Hepatocyte (in vitro differentiated cells): ENCODE results near the gene NBAS. TPM values are rescaled to one million over a fixed set of nuclear protein-coding genes. Genes with fewer than 3 reads are reported as not detected.

Source experiments
- DNase-seq: peaks from one replicate; pipeline ENCODE4 v3.0.0-alpha.2; 2016; ENCODE audit warnings: low spot score
- H2AFZ ChIP-seq: fragments of 200-600 bp; sonication (generic); 2 replicates; pipeline ENCODE4 v1.6.0; 2016; ENCODE audit warnings: antibody characterized with exemption, mild to moderate bottlenecking
- H3K27ac ChIP-seq: fragments of 200-600 bp; sonication (generic); 2 replicates; pipeline ENCODE4 v1.5.1; 2016; ENCODE audit warnings: mild to moderate bottlenecking
- H3K27me3 ChIP-seq: fragments of 200-600 bp; sonication (generic); 2 replicates; pipeline ENCODE4 v1.6.1; 2016
- H3K36me3 ChIP-seq: fragments of 200-600 bp; sonication (generic); replicated peaks from 2 replicates; pipeline ENCODE4 v1.5.1; 2016; ENCODE audit warnings: low read depth; ENCODE audit not compliant: insufficient read depth
- H3K4me1 ChIP-seq: fragments of 200-600 bp; sonication (generic); 2 replicates; pipeline ENCODE4 v1.5.1; 2016; ENCODE audit warnings: mild to moderate bottlenecking, moderate library complexity; ENCODE audit not compliant: insufficient read depth
- H3K4me2 ChIP-seq: fragments of 200-600 bp; sonication (generic); 2 replicates; pipeline ENCODE4 v1.6.0; 2016
- H3K4me3 ChIP-seq: fragments of 200-600 bp; sonication (generic); 2 replicates; pipeline ENCODE4 v1.5.1; 2016; ENCODE audit warnings: mild to moderate bottlenecking
- H3K79me2 ChIP-seq: fragments of 200-600 bp; sonication (generic); 2 replicates; pipeline ENCODE4 v1.6.0; 2017; ENCODE audit warnings: mild to moderate bottlenecking
- H3K9me2 ChIP-seq: fragments of 200-600 bp; sonication (generic); replicated peaks from 2 replicates; pipeline ENCODE4 v1.6.0; 2017; ENCODE audit warnings: mild to moderate bottlenecking; ENCODE audit not compliant: insufficient read depth
- H3K9me3 ChIP-seq: fragments of 200-600 bp; sonication (generic); 2 replicates; pipeline ENCODE4 v1.5.1; 2016; ENCODE audit warnings: low read depth, mild to moderate bottlenecking
- H4K20me1 ChIP-seq: fragments of 200-600 bp; sonication (generic); 2 replicates; pipeline ENCODE4 v1.6.0; 2016; ENCODE audit warnings: mild to moderate bottlenecking; ENCODE audit not compliant: insufficient read depth, poor library complexity, severe bottlenecking
- EZH2 ChIP-seq: fragments of 200-600 bp; sonication (generic); IDR thresholded peaks from 2 replicates; pipeline ENCODE4 v1.6.1; 2016; ENCODE audit warnings: antibody characterized with exemption, mild to moderate bottlenecking, borderline replicate concordance
- EZH2phosphoT487 ChIP-seq: fragments of 200-600 bp; sonication (generic); IDR thresholded peaks from one replicate; pipeline ENCODE4 v1.6.1; 2018; ENCODE audit warnings: antibody characterized with exemption, mild to moderate bottlenecking, low read depth, moderate library complexity; ENCODE audit not compliant: unreplicated experiment, severe bottlenecking
- WGBS: methylation state at CpG from one replicate; pipeline ENCODE4 v1.1.6; 2016; ENCODE audit warnings: low lambda C conversion rate; ENCODE audit errors: missing lambda C conversion rate; 5-methylcytosine and 5-hydroxymethylcytosine counted together
- polyA plus RNA-seq: library from polyadenylated mRNA; unstranded; fragments of >200 nt; fragmentation: Nextera tagmentation; extraction: Ambion mirVana; gene quantifications from 2 replicates; pipeline ENCODE4 v1.2.1, GENCODE V29; 2016
- total RNA-seq: library from RNA; depleted of rRNA; stranded (reverse); fragments of >200 nt; gene quantifications from 2 replicates; pipeline ENCODE4 v1.2.3, GENCODE V29; 2014
- TF ChIP-seq, protein P1 (sequence below): fragments of 200-600 bp; sonication (generic); IDR thresholded peaks from 2 replicates; pipeline ENCODE4 v1.5.1; 2016; ENCODE audit warnings: antibody characterized with exemption, mild to moderate bottlenecking; ENCODE audit not compliant: poor library complexity

NBAS gene
- total and polyA plus RNA-seq, 2 experiments from 2014 or later = 20.8 to 47.2 TPM

DNA sequence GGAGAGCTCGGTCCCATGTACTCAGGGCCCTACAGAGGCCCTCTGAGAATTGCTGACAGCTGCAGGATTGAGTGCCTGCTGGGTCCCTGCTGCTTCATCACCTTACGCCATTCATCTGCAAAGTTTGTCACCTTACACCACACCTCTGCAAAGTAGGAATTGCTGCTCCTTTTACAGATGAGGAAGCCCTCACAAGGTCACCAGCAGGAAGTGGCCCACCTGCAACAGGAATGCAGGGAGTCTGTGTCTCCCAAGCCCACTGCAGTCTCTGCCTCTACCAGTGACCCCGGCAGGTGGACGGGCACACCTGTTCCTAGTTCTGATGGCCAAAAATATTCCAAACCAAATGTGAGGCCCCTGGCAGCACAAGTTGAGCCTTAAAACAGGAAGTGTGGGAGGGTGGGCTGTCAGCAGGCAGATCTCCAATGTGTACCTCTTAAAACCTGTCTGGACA lies 441.4 kb downstream of the NBAS start:
- WGBS = 77% methylated on average over 4 of the region's 4 CpGs
- no peaks in the 10 kb centered on the region for H3K36me3 ChIP-seq
- no peak for DNase-seq
- H3K79me2 ChIP-seq = no peaks in the 10 kb centered on the region
- no peaks in the 10 kb centered on the region for H3K27me3 ChIP-seq
- TF ChIP-seq EZH2phosphoT487 = no peak
- TF ChIP-seq, protein P1, sequence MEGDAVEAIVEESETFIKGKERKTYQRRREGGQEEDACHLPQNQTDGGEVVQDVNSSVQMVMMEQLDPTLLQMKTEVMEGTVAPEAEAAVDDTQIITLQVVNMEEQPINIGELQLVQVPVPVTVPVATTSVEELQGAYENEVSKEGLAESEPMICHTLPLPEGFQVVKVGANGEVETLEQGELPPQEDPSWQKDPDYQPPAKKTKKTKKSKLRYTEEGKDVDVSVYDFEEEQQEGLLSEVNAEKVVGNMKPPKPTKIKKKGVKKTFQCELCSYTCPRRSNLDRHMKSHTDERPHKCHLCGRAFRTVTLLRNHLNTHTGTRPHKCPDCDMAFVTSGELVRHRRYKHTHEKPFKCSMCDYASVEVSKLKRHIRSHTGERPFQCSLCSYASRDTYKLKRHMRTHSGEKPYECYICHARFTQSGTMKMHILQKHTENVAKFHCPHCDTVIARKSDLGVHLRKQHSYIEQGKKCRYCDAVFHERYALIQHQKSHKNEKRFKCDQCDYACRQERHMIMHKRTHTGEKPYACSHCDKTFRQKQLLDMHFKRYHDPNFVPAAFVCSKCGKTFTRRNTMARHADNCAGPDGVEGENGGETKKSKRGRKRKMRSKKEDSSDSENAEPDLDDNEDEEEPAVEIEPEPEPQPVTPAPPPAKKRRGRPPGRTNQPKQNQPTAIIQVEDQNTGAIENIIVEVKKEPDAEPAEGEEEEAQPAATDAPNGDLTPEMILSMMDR = no peak
- TF ChIP-seq EZH2 = no peak
- no peaks in the 10 kb centered on the region for H3K9me2 ChIP-seq
- no peaks in the 10 kb centered on the region for H4K20me1 ChIP-seq
- H2AFZ ChIP-seq = no peak overlapping the region
- H3K27ac ChIP-seq = no peak overlapping the region
- no peaks in the 10 kb centered on the region for H3K4me1 ChIP-seq
- no peak overlapping the region for H3K4me2 ChIP-seq
- no peaks in the 10 kb centered on the region for H3K9me3 ChIP-seq
- H3K4me3 ChIP-seq = no peak overlapping the region

DNA sequence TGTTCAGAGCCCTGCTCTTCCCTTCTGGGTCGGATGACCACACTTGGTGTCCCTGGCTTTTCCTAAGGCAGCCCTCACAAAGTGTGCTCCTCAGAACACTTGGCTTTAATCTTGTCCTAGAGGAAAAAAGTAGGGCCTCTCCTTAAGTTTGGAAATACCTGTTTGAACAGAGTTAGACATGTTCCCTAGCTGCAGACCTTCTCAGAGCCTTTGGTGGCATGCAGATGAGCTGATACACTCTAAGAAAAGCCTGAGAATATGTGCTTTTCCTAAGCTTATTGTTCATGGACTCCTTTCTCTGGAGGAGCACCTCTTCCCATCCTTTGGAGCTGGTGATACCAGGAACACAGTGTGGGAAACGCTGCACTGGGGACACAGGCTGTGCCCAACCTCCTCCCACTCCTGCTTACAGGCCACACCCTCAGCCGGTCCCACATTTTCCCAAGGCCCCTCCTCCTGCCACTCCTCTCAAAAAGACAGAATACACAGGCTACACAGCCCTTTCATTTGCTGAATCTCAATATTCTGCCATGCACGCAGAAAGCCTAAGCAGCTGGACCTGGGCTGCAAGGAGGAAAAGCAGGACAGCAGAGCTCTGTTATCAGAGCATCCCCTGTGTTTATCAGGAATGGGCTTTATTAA lies 443.6 kb downstream of the NBAS start:
- H3K27ac ChIP-seq = no peak overlapping the region
- H3K4me3 ChIP-seq = no peak overlapping the region

More for the DNA sequence above, 443.6 kb downstream of the NBAS start:
- H3K4me2 ChIP-seq = no peak overlapping the region
- H3K36me3 ChIP-seq = no peaks in the 10 kb centered on the region
- no peaks in the 10 kb centered on the region for H3K4me1 ChIP-seq
- peaks cover 3% of the 10 kb centered on the region for H3K9me3 ChIP-seq
- DNase-seq = no peak
- no peak for TF ChIP-seq EZH2
- no peak for TF ChIP-seq EZH2phosphoT487
- TF ChIP-seq, protein P1 = no peak
- H2AFZ ChIP-seq = no peak overlapping the region
- 82% methylated on average over 4 of the region's 4 CpGs for WGBS
- no peaks in the 10 kb centered on the region for H3K9me2 ChIP-seq
- no peaks in the 10 kb centered on the region for H3K79me2 ChIP-seq
- H4K20me1 ChIP-seq = no peaks in the 10 kb centered on the region
- H3K27me3 ChIP-seq = no peaks in the 10 kb centered on the region

Other genes with a start within 250 kb of the NBAS start
- gene DDX1, start 30.5 kb upstream of the NBAS start, total RNA-seq = 70.2 and 76.7 TPM in 2 replicates
- gene DDX1, start 30.5 kb upstream of the NBAS start, polyA plus RNA-seq = 76.2 and 82.6 TPM in 2 replicates